Karpas-422 (cell line): Measurements from ENCODE around the gene MXRA7. TPM values are rescaled to one million over a fixed set of nuclear protein-coding genes. Genes with fewer than 3 reads are reported as not detected.
"Not testable (repeated sequence)": the region's sequence is repeated elsewhere in the genome, so short reads cannot be mapped to it uniquely, and the experiment has no call there.

Source experiments
- DNase-seq: peaks from one replicate; pipeline ENCODE4 v3.0.0-alpha.2; 2015
- H2AFZ ChIP-seq: fragments of 200-600 bp; sonication (generic); 2 replicates; pipeline ENCODE4 v1.6.1; 2014; ENCODE audit warnings: antibody characterized with exemption, low read length, mixed read lengths
- H3K27ac ChIP-seq: fragments of 200-600 bp; sonication (generic); 2 replicates; pipeline ENCODE4 v1.5.1; 2014; ENCODE audit warnings: mild to moderate bottlenecking, low read length, moderate library complexity
- H3K27me3 ChIP-seq: fragments of 200-600 bp; sonication (generic); 2 replicates; pipeline ENCODE4 v1.6.1; 2014; ENCODE audit warnings: low read length, mixed read lengths
- H3K36me3 ChIP-seq: fragments of 200-600 bp; sonication (generic); 2 replicates; pipeline ENCODE4 v1.6.1; 2014; ENCODE audit warnings: low read length, mixed read lengths; ENCODE audit not compliant: insufficient read depth
- H3K4me1 ChIP-seq: fragments of 200-600 bp; sonication (generic); 2 replicates; pipeline ENCODE4 v1.6.1; 2014; ENCODE audit warnings: mild to moderate bottlenecking, low read length, mixed read lengths
- H3K4me2 ChIP-seq: fragments of 200-600 bp; sonication (generic); 2 replicates; pipeline ENCODE4 v1.6.1; 2014; ENCODE audit warnings: low read length, low read depth, mild to moderate bottlenecking; ENCODE audit not compliant: poor library complexity, severe bottlenecking
- H3K4me3 ChIP-seq: fragments of 200-600 bp; sonication (generic); 2 replicates; pipeline ENCODE4 v1.5.1; 2014; ENCODE audit warnings: mild to moderate bottlenecking, antibody characterized with exemption, low read length, mixed read lengths
- H3K79me2 ChIP-seq: fragments of 200-600 bp; sonication (generic); 2 replicates; pipeline ENCODE4 v1.6.1; 2014; ENCODE audit warnings: mild to moderate bottlenecking, low read length, mixed read lengths
- H3K9ac ChIP-seq: fragments of 200-600 bp; sonication (generic); 2 replicates; pipeline ENCODE4 v1.6.0; 2014; ENCODE audit warnings: low read length
- H3K9me2 ChIP-seq: fragments of 200-600 bp; sonication (generic), shearing (Covaris generic); replicated peaks from 2 replicates; pipeline ENCODE4 v1.6.0; 2014; ENCODE audit warnings: mild to moderate bottlenecking, low read length, moderate library complexity; ENCODE audit not compliant: insufficient read depth
- H3K9me3 ChIP-seq: fragments of 300-700, 200-600 bp; sonication (generic); 2 replicates; pipeline ENCODE4 v1.6.1; 2014; ENCODE audit warnings: low read length, mixed read lengths
- H4K20me1 ChIP-seq: fragments of 200-600 bp; sonication (generic); 2 replicates; pipeline ENCODE4 v1.6.1; 2014; ENCODE audit warnings: mild to moderate bottlenecking, antibody characterized with exemption, low read length, low read depth; ENCODE audit not compliant: insufficient read depth
- total RNA-seq: library from RNA; depleted of rRNA; stranded (reverse); fragments of >200 nt; shearing (Covaris generic); gene quantifications from 2 replicates; pipeline ENCODE4 v1.2.3, GENCODE V29; 2014; ENCODE audit warnings: low replicate concordance

The MXRA7 gene
- total RNA-seq, 1 experiment from 2014 or later, result 0.45 TPM

GRCh38 chr17:76640550-76641380, 70.0 kb downstream of the MXRA7 start:
- no peak overlapping the region for H3K9ac ChIP-seq

GRCh38 chr17:76638263-76638662, 72.5 kb downstream of the MXRA7 start:
- Histone ChIP-seq H3K79me2 (no peaks in the 10 kb centered on the region), H2AFZ (no peak overlapping the region), H3K4me1 (no peaks in the 10 kb centered on the region), H4K20me1 (no peaks in the 10 kb centered on the region), H3K36me3 (no peaks in the 10 kb centered on the region), H3K4me3 (no peak overlapping the region), H3K9me2 (no peaks in the 10 kb centered on the region), H3K27ac (no peak overlapping the region), H3K9me3 (no peaks in the 10 kb centered on the region), H3K27me3 (no peaks in the 10 kb centered on the region), H3K4me2 (no peak overlapping the region), H3K9ac (no peak overlapping the region)
- DNase-seq, result no peak

More at GRCh38 chr17:76640550-76641380, 70.0 kb downstream of the MXRA7 start:
- Histone ChIP-seq H3K9me2 (no peaks in the 10 kb centered on the region), H3K27me3 (no peaks in the 10 kb centered on the region), H4K20me1 (no peaks in the 10 kb centered on the region), H3K36me3 (no peaks in the 10 kb centered on the region), H2AFZ (no peak overlapping the region), H3K9me3 (no peaks in the 10 kb centered on the region), H3K27ac (no peak overlapping the region), H3K4me1 (no peaks in the 10 kb centered on the region), H3K4me2 (no peak overlapping the region), H3K79me2 (no peaks in the 10 kb centered on the region), H3K4me3 (no peak overlapping the region)
- DNase-seq, result no peak

DNA sequence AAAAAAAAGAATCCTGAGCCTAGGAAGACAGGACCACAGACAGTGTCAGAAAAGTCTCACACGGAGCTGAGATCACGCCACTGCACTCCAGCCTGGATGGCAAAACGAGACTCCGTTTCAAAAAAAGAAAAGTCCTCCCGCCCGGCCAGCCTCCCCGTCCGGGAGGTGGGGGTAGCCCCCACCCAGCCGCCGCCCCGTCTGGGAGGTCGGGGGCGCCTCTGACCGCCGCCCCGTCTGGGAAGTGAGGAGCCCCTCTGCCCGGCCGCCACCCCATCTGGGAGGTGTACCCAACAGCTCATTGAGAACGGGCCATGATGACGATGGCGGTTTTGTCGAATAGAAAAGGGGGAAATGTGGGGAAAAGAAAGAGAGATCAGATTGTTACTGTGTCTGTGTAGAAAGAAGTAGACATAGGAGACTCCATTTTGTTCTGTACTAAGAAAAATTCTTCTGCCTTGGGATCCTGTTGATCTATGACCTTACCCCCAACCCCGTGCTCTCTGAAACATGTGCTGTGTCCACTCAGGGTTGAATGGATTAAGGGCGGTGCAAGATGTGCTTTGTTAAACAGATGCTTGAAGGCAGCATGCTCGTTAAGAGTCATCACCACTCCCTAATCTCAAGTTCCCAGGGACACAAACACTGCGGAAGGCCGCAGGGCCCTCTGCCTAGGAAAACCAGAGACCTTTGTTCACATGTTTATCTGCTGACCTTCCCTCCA, 74.1 kb downstream of the MXRA7 start:
- not testable (repeated sequence) for H4K20me1 ChIP-seq, H3K9me3 ChIP-seq, DNase-seq, H3K9ac ChIP-seq, H3K4me3 ChIP-seq, H3K27me3 ChIP-seq, H3K4me1 ChIP-seq, H2AFZ ChIP-seq, H3K27ac ChIP-seq, H3K36me3 ChIP-seq, H3K79me2 ChIP-seq, H3K4me2 ChIP-seq, H3K9me2 ChIP-seq

DNA sequence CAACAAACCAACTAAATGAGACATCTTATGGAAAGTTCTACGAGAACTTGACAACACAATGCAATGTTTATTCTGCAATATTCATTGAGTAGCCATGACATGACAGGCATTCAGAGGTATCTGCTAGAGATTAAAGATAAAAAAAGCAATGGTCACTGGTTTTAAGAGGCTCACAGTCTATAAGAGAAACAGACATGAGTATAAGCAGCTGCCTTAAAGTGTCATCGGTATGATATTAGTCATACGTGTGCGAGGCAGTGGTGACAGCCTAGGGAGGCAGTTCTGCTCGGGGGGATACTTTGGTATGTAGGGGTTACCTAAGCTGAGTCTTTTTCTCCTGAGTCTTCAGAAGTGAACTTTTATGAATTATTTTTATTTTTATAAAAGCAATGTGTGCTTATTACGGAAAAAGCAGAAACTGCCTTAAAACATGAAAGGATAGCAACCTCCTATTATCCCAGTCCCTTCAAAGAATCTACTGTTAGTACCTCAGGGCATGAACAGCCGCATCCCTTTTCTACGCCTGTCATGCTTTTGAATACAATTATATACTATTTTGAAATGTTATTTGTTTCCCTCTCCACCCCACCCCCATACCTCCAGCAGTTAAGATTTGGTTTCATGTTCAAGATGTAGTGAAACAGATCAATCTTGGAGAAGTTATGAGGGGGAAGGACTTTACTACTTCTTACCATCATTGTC, 75.0 kb downstream of the MXRA7 start:
- no peaks in the 10 kb centered on the region for H4K20me1 ChIP-seq
- H3K79me2 ChIP-seq, result no peaks in the 10 kb centered on the region
- no peaks in the 10 kb centered on the region for H3K9me2 ChIP-seq
- no peaks in the 10 kb centered on the region for H3K27me3 ChIP-seq
- no peak overlapping the region for H3K4me2 ChIP-seq
- no peaks in the 10 kb centered on the region for H3K9me3 ChIP-seq
- no peak overlapping the region for H3K9ac ChIP-seq
- H3K4me3 ChIP-seq, result no peak overlapping the region
- H3K4me1 ChIP-seq, result no peaks in the 10 kb centered on the region
- DNase-seq, result no peak
- no peak overlapping the region for H2AFZ ChIP-seq
- H3K27ac ChIP-seq, result no peak overlapping the region
- H3K36me3 ChIP-seq, result no peaks in the 10 kb centered on the region

GRCh38 chr17:76635039-76635438, 75.7 kb downstream of the MXRA7 start:
- no peaks in the 10 kb centered on the region for H3K27me3 ChIP-seq
- no peak overlapping the region for H2AFZ ChIP-seq
- H3K36me3 ChIP-seq, result no peaks in the 10 kb centered on the region
- H3K79me2 ChIP-seq, result no peaks in the 10 kb centered on the region
- H3K4me1 ChIP-seq, result no peaks in the 10 kb centered on the region
- no peak overlapping the region for H3K27ac ChIP-seq
- no peak overlapping the region for H3K4me3 ChIP-seq
- no peak overlapping the region for H3K4me2 ChIP-seq
- no peaks in the 10 kb centered on the region for H3K9me3 ChIP-seq
- no peaks in the 10 kb centered on the region for H3K9me2 ChIP-seq
- no peak for DNase-seq
- no peak overlapping the region for H3K9ac ChIP-seq
- H4K20me1 ChIP-seq, result no peaks in the 10 kb centered on the region

DNA sequence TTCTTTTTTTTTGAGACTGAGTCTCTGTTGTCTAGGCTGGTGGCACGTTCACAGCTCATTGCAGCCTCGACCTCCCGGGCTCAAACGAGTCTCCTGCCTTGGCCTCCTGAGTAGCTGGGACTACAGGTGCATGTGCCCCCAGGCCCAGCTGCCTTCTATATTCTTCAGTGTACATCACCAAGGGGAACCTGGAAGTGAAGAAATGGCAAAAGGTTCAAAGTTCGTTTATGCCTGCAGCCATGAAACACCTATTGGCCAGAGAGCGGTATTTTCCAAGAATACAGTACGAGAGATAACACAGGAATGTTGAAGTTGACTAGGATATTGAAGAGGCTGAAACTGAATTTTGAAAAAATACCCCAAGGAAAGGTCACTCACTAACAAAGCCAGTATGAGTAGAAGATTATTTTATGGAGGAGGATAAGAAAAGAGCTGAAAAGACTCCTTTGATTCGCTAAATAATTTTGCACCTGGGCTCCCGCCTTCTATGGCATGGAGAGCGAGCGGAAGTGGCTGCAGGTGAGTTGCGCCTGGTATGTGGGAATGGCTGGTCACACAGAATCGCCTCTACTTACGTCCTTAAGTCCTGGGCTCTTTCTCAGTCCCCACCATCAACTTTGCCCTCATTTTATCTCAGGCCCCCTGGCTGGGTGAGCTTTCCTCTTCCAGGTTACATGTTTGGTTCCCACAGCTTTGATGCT, 77.0 kb downstream of the MXRA7 start:
- Histone ChIP-seq H3K9ac (no peak overlapping the region), H3K27me3 (no peaks in the 10 kb centered on the region), H3K9me2 (no peaks in the 10 kb centered on the region), H3K79me2 (no peaks in the 10 kb centered on the region), H3K4me1 (no peaks in the 10 kb centered on the region), H3K4me3 (no peak overlapping the region), H2AFZ (no peak overlapping the region), H3K36me3 (no peaks in the 10 kb centered on the region), H3K27ac (no peak overlapping the region), H3K4me2 (no peak overlapping the region), H4K20me1 (no peaks in the 10 kb centered on the region), H3K9me3 (no peaks in the 10 kb centered on the region)
- DNase-seq, result no peak

DNA sequence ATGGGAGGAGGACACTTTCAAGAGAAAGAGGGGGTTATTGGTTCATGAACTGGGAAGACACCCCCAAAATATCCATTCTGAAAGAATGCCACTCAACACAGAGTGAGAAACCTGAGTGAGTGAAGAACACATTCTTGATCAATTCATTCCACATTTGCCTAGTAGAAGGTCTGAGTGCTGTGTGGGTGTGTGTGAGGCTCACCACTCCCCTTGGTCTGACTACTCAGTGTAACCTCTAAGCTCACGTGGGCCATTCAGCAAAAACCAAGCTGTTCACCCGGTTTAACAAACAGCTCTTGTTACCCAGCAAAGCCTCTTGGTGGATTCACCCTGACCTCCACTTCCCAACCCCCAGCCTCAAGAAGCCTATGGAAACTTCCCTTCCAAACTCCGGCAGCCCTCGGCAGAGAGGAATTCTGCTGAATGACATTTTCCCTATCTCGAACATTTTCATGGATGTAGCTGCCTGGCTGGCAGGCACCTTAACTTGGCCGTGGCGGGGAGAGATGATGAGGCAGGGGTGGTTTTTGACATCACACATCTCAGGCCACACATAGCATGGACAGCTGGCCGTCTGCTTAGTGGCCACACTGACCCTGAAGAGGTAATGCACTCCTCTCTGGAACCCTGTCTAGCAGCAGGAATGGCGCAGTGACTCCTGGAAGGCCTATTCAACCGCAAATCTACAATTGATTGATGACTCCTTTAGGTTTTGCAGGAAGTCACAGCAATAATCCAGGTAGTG, 78.8 kb downstream of the MXRA7 start:
- DNase-seq, result no peak
- Histone ChIP-seq H3K9me2 (no peaks in the 10 kb centered on the region), H4K20me1 (no peaks in the 10 kb centered on the region), H3K4me1 (no peaks in the 10 kb centered on the region), H2AFZ (no peak overlapping the region), H3K79me2 (no peaks in the 10 kb centered on the region), H3K36me3 (no peaks in the 10 kb centered on the region), H3K9ac (no peak overlapping the region), H3K27me3 (no peaks in the 10 kb centered on the region), H3K4me3 (no peak overlapping the region), H3K9me3 (no peaks in the 10 kb centered on the region), H3K27ac (no peak overlapping the region), H3K4me2 (no peak overlapping the region)
